Measurements from ENCODE around the gene COL7A1.

COL7A1 gene

GRCh38 chr3:48558493-48559134 is 36.5 kb downstream of the COL7A1 start:
- Histone ChIP-seq H2AFZ (ENCODE audit: low read depth, low read length) (no peak overlapping the region), H3K4me1 (ENCODE audit: low read length) (peaks cover 47% of the 10 kb centered on the region), H3K27ac (ENCODE audit: low read length) (peak overlapping the region; percentile 12; the same call in 1 of the 2 replicates), H3K4me2 (ENCODE audit: low read length) (peak overlapping the region; percentile 53), H3K9me3 (ENCODE audit: insufficient read depth, low read length) (no peaks in the 10 kb centered on the region), H3K9ac (ENCODE audit: low read length) (peak overlapping the region; percentile 18; the same call in 1 of the 2 replicates), H3K79me2 (ENCODE audit: low read length) (peaks cover 13% of the 10 kb centered on the region), H3K27me3 (ENCODE audit: low read depth, low read length) (no peaks in the 10 kb centered on the region), H3K4me3 (ENCODE audit: low read length) (peak overlapping the region; percentile 6; the same call in 1 of the 2 replicates), H4K20me1 (ENCODE audit: insufficient read depth, low read length) (no peaks in the 10 kb centered on the region), H3K36me3 (replicated peaks; ENCODE audit: low read depth, low read length) (peaks cover 18% of the 10 kb centered on the region)
- TF ChIP-seq, protein P1, sequence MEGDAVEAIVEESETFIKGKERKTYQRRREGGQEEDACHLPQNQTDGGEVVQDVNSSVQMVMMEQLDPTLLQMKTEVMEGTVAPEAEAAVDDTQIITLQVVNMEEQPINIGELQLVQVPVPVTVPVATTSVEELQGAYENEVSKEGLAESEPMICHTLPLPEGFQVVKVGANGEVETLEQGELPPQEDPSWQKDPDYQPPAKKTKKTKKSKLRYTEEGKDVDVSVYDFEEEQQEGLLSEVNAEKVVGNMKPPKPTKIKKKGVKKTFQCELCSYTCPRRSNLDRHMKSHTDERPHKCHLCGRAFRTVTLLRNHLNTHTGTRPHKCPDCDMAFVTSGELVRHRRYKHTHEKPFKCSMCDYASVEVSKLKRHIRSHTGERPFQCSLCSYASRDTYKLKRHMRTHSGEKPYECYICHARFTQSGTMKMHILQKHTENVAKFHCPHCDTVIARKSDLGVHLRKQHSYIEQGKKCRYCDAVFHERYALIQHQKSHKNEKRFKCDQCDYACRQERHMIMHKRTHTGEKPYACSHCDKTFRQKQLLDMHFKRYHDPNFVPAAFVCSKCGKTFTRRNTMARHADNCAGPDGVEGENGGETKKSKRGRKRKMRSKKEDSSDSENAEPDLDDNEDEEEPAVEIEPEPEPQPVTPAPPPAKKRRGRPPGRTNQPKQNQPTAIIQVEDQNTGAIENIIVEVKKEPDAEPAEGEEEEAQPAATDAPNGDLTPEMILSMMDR (IDR thresholded peaks at IDR 0.05; ENCODE audit: low read depth, low read length) = no peak
- no peak for TF ChIP-seq EZH2phosphoT487 (IDR thresholded peaks at IDR 0.05; ENCODE audit: low read depth)

DNA sequence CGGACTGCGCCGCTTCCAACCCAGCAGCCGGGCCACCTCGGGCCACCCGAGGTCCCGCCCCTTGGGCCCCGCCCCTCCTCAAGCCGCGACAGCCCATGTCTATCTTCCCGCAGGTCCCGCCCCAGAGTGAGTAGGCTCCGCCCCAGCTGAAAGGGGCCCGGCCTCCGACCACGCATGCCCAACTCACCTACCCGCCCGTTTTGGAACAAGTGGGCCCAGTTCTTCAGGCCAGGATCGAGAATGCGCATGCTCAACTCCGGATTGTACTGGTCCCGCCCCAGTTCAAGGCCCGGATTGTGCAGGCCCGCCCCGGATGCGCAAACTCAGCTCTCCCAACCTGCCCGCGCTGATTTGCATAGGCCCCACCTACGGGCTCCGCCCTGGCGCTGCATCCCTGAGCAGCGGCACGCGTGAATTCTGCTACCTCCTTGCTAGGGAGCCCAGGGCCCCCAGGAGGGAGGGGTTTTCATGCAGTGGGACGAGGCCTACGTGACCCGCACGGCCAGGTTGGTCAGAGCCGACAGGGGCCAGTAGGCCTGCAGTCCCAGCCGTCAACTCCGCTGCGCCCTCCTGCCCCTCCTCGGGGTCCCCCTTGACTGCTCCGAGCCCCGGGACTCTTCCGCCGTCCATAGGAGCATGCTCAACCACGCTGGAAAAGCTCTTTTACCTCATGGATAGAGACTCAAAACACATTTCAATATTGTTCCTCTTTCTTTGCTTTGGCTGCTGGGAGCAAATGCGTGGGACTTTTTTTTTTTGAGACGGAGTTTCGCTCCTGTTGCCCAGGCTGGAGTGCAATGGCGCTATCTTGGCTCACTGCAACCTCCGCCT is 38.1 kb downstream of the COL7A1 start, which contains the start of gene PFKFB4:
Gene PFKFB4 (minus strand): TSS at position 8 of the 831 bp plus-strand sequence. CDS start 26 bp downstream, outside the sequence.
- peaks cover 30% of the 10 kb centered on the region for H3K36me3 ChIP-seq (replicated peaks; ENCODE audit: low read depth, low read length)
- H3K9ac ChIP-seq (ENCODE audit: low read length) = peak within 1 kb of the TSS; percentile 69
- H3K4me1 ChIP-seq (ENCODE audit: low read length) = peaks cover 47% of the 10 kb centered on the region
- no peak for TF ChIP-seq EZH2phosphoT487 (IDR thresholded peaks at IDR 0.05; ENCODE audit: low read depth)
- TF ChIP-seq, protein P1 (IDR thresholded peaks at IDR 0.05; ENCODE audit: low read depth, low read length) = no peak
- H3K9me3 ChIP-seq (ENCODE audit: insufficient read depth, low read length) = no peaks in the 10 kb centered on the region
- H3K4me3 ChIP-seq (ENCODE audit: low read length) = peak within 1 kb of the TSS; percentile 93
- peaks cover 9% of the 10 kb centered on the region; the same call in 1 of the 2 replicates for H4K20me1 ChIP-seq (ENCODE audit: insufficient read depth, low read length)
- H3K79me2 ChIP-seq (ENCODE audit: low read length) = peaks cover 13% of the 10 kb centered on the region
- H3K4me2 ChIP-seq (ENCODE audit: low read length) = peak within 1 kb of the TSS; percentile 97
- H3K27ac ChIP-seq (ENCODE audit: low read length) = peak within 1 kb of the TSS; percentile 75
- 0 out of 2 replicates have a peak within 1 kb of the TSS, but pooled peaks have one; percentile 0 for H2AFZ ChIP-seq (ENCODE audit: low read depth, low read length)
- no peaks in the 10 kb centered on the region for H3K27me3 ChIP-seq (ENCODE audit: low read depth, low read length)

DNA sequence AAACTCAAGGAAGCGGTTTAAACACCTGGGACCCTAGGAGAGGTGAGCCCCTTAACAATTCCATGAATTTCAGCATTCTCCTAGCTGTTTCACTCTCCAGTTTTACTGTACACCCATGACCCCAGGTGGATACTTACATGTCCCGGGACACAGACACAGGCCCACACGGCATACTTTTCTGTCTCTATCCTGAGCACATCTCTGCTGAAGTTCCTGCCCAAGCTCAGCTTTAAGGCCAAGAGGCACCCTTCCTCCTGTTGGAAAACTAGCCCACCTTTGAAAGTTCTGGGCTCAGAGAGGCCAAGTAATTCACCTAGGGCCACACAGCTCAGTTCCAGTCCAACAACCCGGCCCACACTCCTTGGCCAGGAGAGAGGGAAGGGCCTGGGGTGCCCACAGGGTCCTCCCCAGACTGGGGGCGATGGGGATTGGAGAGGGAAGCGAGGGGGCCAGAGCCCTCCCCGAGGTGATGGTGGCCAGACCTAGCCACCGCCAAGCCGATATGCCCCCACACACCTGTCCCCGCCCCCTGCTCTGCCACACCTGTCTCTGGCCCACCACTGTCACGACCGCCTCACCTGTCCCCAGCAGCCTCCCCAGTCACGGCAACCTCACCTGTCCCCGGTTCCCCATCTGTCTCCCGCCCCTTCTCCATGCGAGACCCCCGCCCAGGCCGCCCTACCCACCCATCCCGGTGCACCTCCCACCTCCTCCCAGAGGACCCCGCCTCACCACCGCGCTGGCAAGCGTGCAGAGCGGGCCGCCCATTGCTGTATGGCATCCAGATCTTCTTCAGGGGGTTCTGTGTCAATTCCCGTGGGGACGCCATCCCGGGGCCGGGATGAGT is 39.0 kb downstream of the COL7A1 start:
- Histone ChIP-seq H4K20me1 (ENCODE audit: insufficient read depth, low read length) (peaks cover 13% of the 10 kb centered on the region; the same call in 1 of the 2 replicates), H2AFZ (ENCODE audit: low read depth, low read length) (no peak overlapping the region), H3K4me1 (ENCODE audit: low read length) (peaks cover 43% of the 10 kb centered on the region), H3K79me2 (ENCODE audit: low read length) (peaks cover 13% of the 10 kb centered on the region), H3K4me2 (ENCODE audit: low read length) (peak overlapping the region; percentile 97), H3K27me3 (ENCODE audit: low read depth, low read length) (no peaks in the 10 kb centered on the region), H3K27ac (ENCODE audit: low read length) (no peak overlapping the region), H3K36me3 (replicated peaks; ENCODE audit: low read depth, low read length) (peaks cover 33% of the 10 kb centered on the region), H3K9me3 (ENCODE audit: insufficient read depth, low read length) (no peaks in the 10 kb centered on the region), H3K9ac (ENCODE audit: low read length) (peak overlapping the region; percentile 69), H3K4me3 (ENCODE audit: low read length) (peak overlapping the region; percentile 93)
- TF ChIP-seq EZH2phosphoT487 (IDR thresholded peaks at IDR 0.05; ENCODE audit: low read depth) = no peak
- TF ChIP-seq, protein P1 (IDR thresholded peaks at IDR 0.05; ENCODE audit: low read depth, low read length) = no peak

All from OCI-LY3 (cell line).